ENCODE data around the gene ABCA10.

ABCA10 gene

GRCh38 chr17:69142175-69142802 lies 86.3 kb downstream of the ABCA10 start:
- TF ChIP-seq CTCF (IDR thresholded peaks at IDR 0.05; ENCODE audit: low read depth, low read length): no peak
- peak; percentile 50 for DNase-seq (ENCODE audit: extremely low read depth, low read depth)

DNA sequence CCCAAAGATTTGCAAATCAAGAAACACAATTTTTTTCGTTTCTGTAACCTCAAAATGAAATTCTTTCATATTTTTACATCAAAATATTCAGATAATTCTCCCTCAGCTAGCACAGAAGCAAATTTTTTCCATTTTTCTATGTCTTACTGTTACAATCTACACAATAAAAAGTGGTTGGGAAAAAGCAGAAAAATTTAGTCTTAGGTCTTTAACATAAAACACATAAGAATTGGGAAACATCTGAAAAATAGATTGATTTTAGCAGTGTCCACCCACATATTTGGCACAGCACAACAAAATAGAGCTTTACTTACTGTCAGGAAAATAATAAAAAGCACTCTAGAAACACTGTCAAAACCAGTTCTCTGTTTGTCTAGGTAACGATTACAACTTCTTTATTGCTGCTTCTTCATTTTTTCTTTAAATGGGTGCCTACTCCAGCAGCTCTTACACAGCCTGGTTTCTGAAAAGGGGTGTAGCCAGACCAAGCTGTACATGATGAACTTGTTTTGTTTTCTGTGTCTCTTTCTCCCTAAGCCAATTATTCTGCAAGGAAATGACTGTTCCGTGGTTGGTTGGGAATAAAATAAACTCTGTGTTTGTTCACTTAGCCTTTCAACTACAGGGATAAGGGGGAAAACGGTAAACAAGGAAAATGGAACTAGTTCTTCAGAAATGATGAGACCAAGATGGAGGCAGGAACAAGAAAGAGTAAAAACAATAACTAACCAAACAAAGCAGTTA lies 87.0 kb downstream of the ABCA10 start, which contains the start of gene ABCA6:
ABCA6 (minus strand) TSS at position 465 of the 744 bp plus-strand sequence. CDS start 1,192 bp downstream, outside the sequence.
- no peak for TF ChIP-seq CTCF (IDR thresholded peaks at IDR 0.05; ENCODE audit: low read depth, low read length)
- peak; percentile 45 for DNase-seq (ENCODE audit: extremely low read depth, low read depth)

- no peak for TF ChIP-seq CTCF (IDR thresholded peaks at IDR 0.05; ENCODE audit: low read depth, low read length)
- no peak for DNase-seq (ENCODE audit: extremely low read depth, low read depth)
These were observed 94.5 kb downstream of the ABCA10 start for GRCh38 chr17:69134112-69134511.

- TF ChIP-seq CTCF (IDR thresholded peaks at IDR 0.05; ENCODE audit: low read depth, low read length): no peak
- DNase-seq (ENCODE audit: extremely low read depth, low read depth): no peak
These were observed 97.9 kb downstream of the ABCA10 start for GRCh38 chr17:69130627-69131296.

- TF ChIP-seq CTCF (IDR thresholded peaks at IDR 0.05; ENCODE audit: low read depth, low read length): no peak
- DNase-seq (ENCODE audit: extremely low read depth, low read depth): no peak
These were observed 105.0 kb downstream of the ABCA10 start for GRCh38 chr17:69123626-69124025.

DNA sequence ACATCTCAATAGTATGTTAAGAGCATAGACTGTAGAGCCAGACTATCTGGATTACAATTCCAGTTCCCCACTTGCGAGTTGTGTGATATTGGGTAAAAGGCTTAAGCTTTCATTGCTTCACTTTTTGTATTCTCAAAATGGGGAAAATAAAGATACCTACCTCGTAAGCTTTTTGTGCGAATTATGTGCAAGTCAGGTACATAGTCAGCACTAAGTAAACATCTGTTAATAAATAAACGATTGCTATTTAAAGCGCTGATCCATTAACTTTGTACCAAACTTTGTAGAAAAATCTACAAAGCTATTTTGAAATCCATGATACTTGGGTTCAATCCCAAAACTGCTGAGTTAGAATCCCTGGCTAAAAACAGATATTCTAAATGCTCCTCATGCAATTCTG lies 106.6 kb downstream of the ABCA10 start:
- DNase-seq (ENCODE audit: extremely low read depth, low read depth): no peak
- TF ChIP-seq CTCF (IDR thresholded peaks at IDR 0.05; ENCODE audit: low read depth, low read length): no peak
